IMR-90 (cell line): ENCODE results near the gene SERBP1. TPM values are rescaled to one million over a fixed set of nuclear protein-coding genes. Genes with fewer than 3 reads are reported as not detected.

Experiments used
- ATAC-seq: fragments of 200-7000 bp; cut with Tn5 transposase; 2 replicates; pipeline ENCODE4 v1.9.1; 2020; ENCODE audit warnings: low read depth, mild to moderate bottlenecking, moderate library complexity
- BruUV-seq: library from RNA; stranded (reverse); fragments of 400-500 nt; replicated peaks from 2 replicates; lab custom pipeline; 2021; lab: Mats Ljungman, UMichigan
- CTCF ChIA-PET: fragments of 300-600 bp; formaldehyde crosslinking; extraction: SDS; loops from one replicate; lab custom pipeline; 2021; ENCODE audit warnings: antibody characterized with exemption; lab: Yijun Ruan, JAX
- POLR2A ChIA-PET: fragments of 300-600 bp; sonication (Branson Sonifier 250); formaldehyde crosslinking; loops from one replicate; lab custom pipeline; 2022; ENCODE audit warnings: antibody characterized with exemption; ENCODE audit not compliant: unreplicated experiment; lab: Charles Lee
- DNase-seq: peaks from one replicate; pipeline ENCODE4 v3.0.0; 2013
- H2AFZ ChIP-seq: replicated peaks from 2 replicates; pipeline ENCODE3; 2013; ENCODE audit warnings: low read length, mild to moderate bottlenecking; ENCODE audit not compliant: poor library complexity
- H2AK5ac ChIP-seq: 2 replicates; pipeline ENCODE4 v1.6.1; 2013; ENCODE audit warnings: low read depth, low read length, inconsistent platforms
- H2AK9ac ChIP-seq: replicated peaks from 2 replicates; pipeline ENCODE3; 2013; ENCODE audit warnings: mild to moderate bottlenecking, low read depth, low read length, moderate library complexity; ENCODE audit not compliant: poor library complexity
- H2BK120ac ChIP-seq: 2 replicates; pipeline ENCODE4 v1.6.1; 2013; ENCODE audit warnings: low read depth, low read length, inconsistent platforms
- H2BK15ac ChIP-seq: 3 replicates; pipeline ENCODE4 v1.6.1; 2013; ENCODE audit warnings: low read depth, low read length, inconsistent platforms
- H2BK20ac ChIP-seq: 2 replicates; pipeline ENCODE4 v1.6.1; 2013; ENCODE audit warnings: low read depth, mild to moderate bottlenecking, inconsistent platforms, low read length, moderate library complexity
- H2BK5ac ChIP-seq: 2 replicates; pipeline ENCODE4 v1.6.1; 2013; ENCODE audit warnings: mild to moderate bottlenecking, low read depth, low read length, inconsistent platforms; ENCODE audit not compliant: poor library complexity, severe bottlenecking
- H3K14ac ChIP-seq: replicated peaks from 2 replicates; pipeline ENCODE4 v1.6.1; 2013; ENCODE audit warnings: low read depth, low read length, inconsistent platforms
- H3K18ac ChIP-seq: 2 replicates; pipeline ENCODE4 v1.6.1; 2013; ENCODE audit warnings: low read depth, low read length, control low read depth
- H3K23ac ChIP-seq: 2 replicates; pipeline ENCODE4 v1.6.1; 2013; ENCODE audit warnings: low read depth, low read length, inconsistent platforms
- H3K27ac ChIP-seq: 2 replicates; pipeline ENCODE4 v1.5.1; 2013; ENCODE audit warnings: mild to moderate bottlenecking, control low read depth, low read length; ENCODE audit not compliant: insufficient read depth
- H3K27me3 ChIP-seq: 2 replicates; pipeline ENCODE4 v1.6.1; 2013; ENCODE audit warnings: low read length; ENCODE audit not compliant: control insufficient read depth, insufficient read depth
- H3K36me3 ChIP-seq: 2 replicates; pipeline ENCODE4 v1.6.1; 2013; ENCODE audit warnings: low read length, mixed read lengths; ENCODE audit not compliant: control insufficient read depth, insufficient read depth
- H3K4ac ChIP-seq: 2 replicates; pipeline ENCODE4 v1.6.1; 2013; ENCODE audit warnings: low read depth, low read length, inconsistent platforms
- H3K4me1 ChIP-seq: 2 replicates; pipeline ENCODE4 v1.6.1; 2013; ENCODE audit warnings: low read length, mixed read lengths; ENCODE audit not compliant: control insufficient read depth, insufficient read depth
- H3K4me2 ChIP-seq: 2 replicates; pipeline ENCODE4 v1.6.1; 2013; ENCODE audit warnings: low read depth, mild to moderate bottlenecking, control low read depth, low read length, moderate library complexity
- H3K4me3 ChIP-seq: 2 replicates; pipeline ENCODE4 v1.5.1; 2013; ENCODE audit warnings: low read depth, mild to moderate bottlenecking, control low read depth, low read length, moderate library complexity; ENCODE audit not compliant: insufficient read depth
- H3K56ac ChIP-seq: 2 replicates; pipeline ENCODE4 v1.6.1; 2013; ENCODE audit warnings: low read length, inconsistent platforms; ENCODE audit not compliant: insufficient read depth; ENCODE audit errors: extremely low read depth
- H3K79me1 ChIP-seq, 2 experiments: 2 replicates each; pipeline ENCODE4 v1.6.1; 2013; ENCODE audit warnings: low read length in 2 of 2, inconsistent platforms in 1 of 2, low read depth in 1 of 2
- H3K9ac ChIP-seq: 2 replicates; pipeline ENCODE4 v1.6.1; 2013; ENCODE audit warnings: low read depth, low read length, control low read depth
- H3K9me1 ChIP-seq: 2 replicates; pipeline ENCODE4 v1.6.1; 2013; ENCODE audit warnings: low read length, inconsistent platforms; ENCODE audit not compliant: insufficient read depth
- H3K9me3 ChIP-seq: 2 replicates; pipeline ENCODE4 v1.6.1; 2013; ENCODE audit warnings: low read length; ENCODE audit not compliant: control insufficient read depth, insufficient read depth
- H4K20me1 ChIP-seq: 2 replicates; pipeline ENCODE4 v1.6.1; 2013; ENCODE audit warnings: low read length, inconsistent platforms; ENCODE audit not compliant: insufficient read depth
- H4K5ac ChIP-seq: 2 replicates; pipeline ENCODE4 v1.6.1; 2013; ENCODE audit warnings: mild to moderate bottlenecking, low read depth, low read length, control low read depth
- H4K8ac ChIP-seq, 2 experiments: 2 replicates each; pipeline ENCODE4 v1.6.1; 2013; ENCODE audit warnings: low read depth in 2 of 2, low read length in 2 of 2, control low read depth in 1 of 2, inconsistent platforms in 1 of 2
- H4K91ac ChIP-seq: 2 replicates; pipeline ENCODE4 v1.6.1; 2013; ENCODE audit warnings: low read depth, low read length, inconsistent platforms; ENCODE audit not compliant: insufficient read depth
- BHLHE40 ChIP-seq: fragments of 150-350 bp; IDR thresholded peaks from 2 replicates; pipeline ENCODE4 v1.6.1; 2016; ENCODE audit warnings: mild to moderate bottlenecking, low read depth, low read length
- POLR2A ChIP-seq: IDR thresholded peaks from 2 replicates; pipeline ENCODE4 v1.6.1; 2012; ENCODE audit warnings: mild to moderate bottlenecking, low read depth, low read length
- RAD21 ChIP-seq: IDR thresholded peaks from 2 replicates; pipeline ENCODE4 v1.6.1; 2012; ENCODE audit warnings: low read length, improper control_type of control experiment
- RCOR1 ChIP-seq: IDR thresholded peaks from 2 replicates; pipeline ENCODE4 v1.6.1; 2012; ENCODE audit warnings: mild to moderate bottlenecking, low read length, improper control_type of control experiment; ENCODE audit not compliant: insufficient replicate concordance
- WGBS, 2 experiments: methylation state at CpG; one replicate each; pipeline versions ENCODE4 v1.1.5 to v1.1.7; 2013; ENCODE audit warnings: missing lambda C conversion rate in 2 of 2; ENCODE audit not compliant: insufficient read length in 1 of 2; ENCODE audit errors: extremely low coverage in 2 of 2; 5-methylcytosine and 5-hydroxymethylcytosine counted together
- dilution Hi-C: fragments of 300-500 bp; cut with HindIII; formaldehyde crosslinking; loops from one replicate; pipeline ENCODE4 v1.14.3; 2018; ENCODE audit warnings: low sequenced_read_pairs; ENCODE audit not compliant: unreplicated experiment
- in situ Hi-C: fragments of 300-500 bp; cut with MboI; formaldehyde crosslinking; loops from 3 replicates; pipeline ENCODE4 v1.14.3; 2019; ENCODE audit warnings: low sequenced_read_pairs, inconsistent platforms, mixed read lengths
- intact Hi-C: fragments of 100-400 bp; cut with micrococcal nuclease; formaldehyde crosslinking; loops from 2 replicates; pipeline ENCODE4 v1.10.0; 2022
- polyA plus RNA-seq, 3 experiments: library from polyadenylated mRNA; depleted of rRNA; stranded (reverse); fragments of >200 nt; gene quantifications; 2 replicates each; pipeline ENCODE4 v1.2.3, GENCODE V29; 2012; ENCODE audit warnings: low replicate concordance in 1 of 3
- total RNA-seq: library from RNA; depleted of rRNA; stranded (reverse); fragments of >200 nt; gene quantifications from 2 replicates; pipeline ENCODE4 v1.2.3, GENCODE V29; 2012

The SERBP1 gene
- total and polyA plus RNA-seq, 2 of the 4 experiments (the other 2 are of a cell fraction), result 94.1 to 153 TPM

GRCh38 chr1:67465375-67465774, 35.2 kb upstream of the SERBP1 start:
- H3K9me1 ChIP-seq, result no peaks in the 10 kb centered on the region
- H3K27me3 ChIP-seq, result peaks cover 28% of the 10 kb centered on the region
- DNase-seq (no peak), ATAC-seq (no peak)
- H2BK15ac ChIP-seq, result no peak overlapping the region
- no peak overlapping the region for H3K56ac ChIP-seq
- H3K9me3 ChIP-seq, result no peaks in the 10 kb centered on the region
- no peak overlapping the region for H3K14ac ChIP-seq
- no peak overlapping the region for H3K4me3 ChIP-seq
- no peak overlapping the region for H4K5ac ChIP-seq
- no peak overlapping the region for H2BK120ac ChIP-seq
- H3K4ac ChIP-seq, result no peak overlapping the region
- no peak overlapping the region for H2AK9ac ChIP-seq
- CTCF ChIA-PET, result no interaction called here
- H3K27ac ChIP-seq, result no peak overlapping the region
- H4K20me1 ChIP-seq, result no peaks in the 10 kb centered on the region
- no peak overlapping the region for H2BK20ac ChIP-seq
- no TSS peak for BruUV-seq
- H3K79me1 ChIP-seq, result no peaks in the 10 kb centered on the region
- no peak overlapping the region for H3K9ac ChIP-seq
- POLR2A ChIA-PET, result no interaction called here
- no peak overlapping the region for H4K91ac ChIP-seq
- no peak overlapping the region for H2BK5ac ChIP-seq
- H3K4me1 ChIP-seq, result no peaks in the 10 kb centered on the region; the same call in 1 of the 2 replicates
- in situ Hi-C loops, result no loop called here
- intact Hi-C loops, result no loop called here
- no peaks in the 10 kb centered on the region for H3K36me3 ChIP-seq
- no peak overlapping the region for H3K23ac ChIP-seq
- no peak overlapping the region for H2AFZ ChIP-seq
- no CpG with 5 or more reads among the region's 4 CpGs for WGBS, 2 experiments
- no peak overlapping the region for H3K4me2 ChIP-seq
- dilution Hi-C loops, result no loop called here
- no peak overlapping the region for H2AK5ac ChIP-seq
- H3K18ac ChIP-seq, result no peak overlapping the region
- H4K8ac ChIP-seq, result no peak overlapping the region
- TF ChIP-seq RAD21 (no peak), RCOR1 (no peak), BHLHE40 (no peak), POLR2A (no peak)
